Astrocyte of the cerebellum (primary cell): ENCODE results near the gene MED8.

Source experiments
- DNase-seq: peaks from one replicate; pipeline ENCODE4 v3.0.0-alpha.2; 2011; ENCODE audit warnings: low read depth
- H3K4me3 ChIP-seq: 2 replicates; pipeline ENCODE4 v1.5.1; 2011; ENCODE audit warnings: mild to moderate bottlenecking, low read depth, low read length, moderate library complexity
- in situ Hi-C: cut with HindIII; loops from 2 replicates; pipeline ENCODE4 v1.10.0; 2017; ENCODE audit warnings: low sequenced_read_pairs
- TF ChIP-seq, protein P1 (sequence below): IDR thresholded peaks from 2 replicates; pipeline ENCODE4 v1.5.1; 2012; ENCODE audit warnings: low read length, low read depth, moderate library complexity, mild to moderate bottlenecking; ENCODE audit errors: missing control alignments

MED8 gene

DNA sequence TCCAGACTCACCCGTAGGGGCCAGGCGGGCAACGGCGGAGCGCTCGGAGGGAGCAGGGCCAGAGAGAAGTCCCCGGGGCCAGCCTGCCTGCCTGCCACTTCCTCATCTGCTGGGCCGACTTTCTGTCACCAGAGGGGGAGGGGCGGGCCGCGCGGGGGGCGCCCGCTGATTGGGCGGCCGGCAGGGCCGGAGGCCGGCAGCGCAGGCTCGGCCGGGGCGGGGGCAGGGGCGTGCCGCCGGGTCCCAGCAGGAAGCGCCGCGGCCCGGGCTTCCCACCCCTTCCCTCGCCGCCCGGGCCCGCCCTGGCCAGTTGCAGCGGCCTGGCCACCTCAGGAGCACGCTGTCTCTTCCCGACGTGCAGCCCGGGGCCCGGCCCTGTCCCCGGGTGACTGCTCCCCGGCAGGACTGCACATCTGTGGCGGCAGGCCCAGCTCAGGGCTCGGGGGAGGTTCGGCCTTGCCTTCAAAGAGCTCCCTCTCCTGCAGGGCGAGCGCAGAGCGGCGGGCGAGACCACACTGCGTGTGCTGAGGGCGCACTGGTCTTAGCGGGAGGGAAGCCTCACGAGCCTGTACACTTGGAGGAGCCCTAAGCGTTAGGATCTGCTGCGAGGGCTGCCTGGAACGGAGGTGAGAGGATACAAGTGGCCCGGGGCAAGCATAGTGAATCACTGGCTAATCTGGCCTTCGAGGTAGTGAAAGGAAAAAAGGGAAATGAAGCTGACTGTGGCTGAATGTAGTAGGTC lies 21.5 kb downstream of the MED8 start, which contains the start of gene ELOVL1:
TSS of gene ELOVL1 (minus strand) at position 108 of the 742 bp plus-strand sequence. CDS start 2,402 bp downstream, outside the sequence.
- in situ Hi-C loops: no loop called here
- peak within 1 kb of the TSS; percentile 77 for H3K4me3 ChIP-seq
- peak; percentile 47 for DNase-seq
- TF ChIP-seq, protein P1, sequence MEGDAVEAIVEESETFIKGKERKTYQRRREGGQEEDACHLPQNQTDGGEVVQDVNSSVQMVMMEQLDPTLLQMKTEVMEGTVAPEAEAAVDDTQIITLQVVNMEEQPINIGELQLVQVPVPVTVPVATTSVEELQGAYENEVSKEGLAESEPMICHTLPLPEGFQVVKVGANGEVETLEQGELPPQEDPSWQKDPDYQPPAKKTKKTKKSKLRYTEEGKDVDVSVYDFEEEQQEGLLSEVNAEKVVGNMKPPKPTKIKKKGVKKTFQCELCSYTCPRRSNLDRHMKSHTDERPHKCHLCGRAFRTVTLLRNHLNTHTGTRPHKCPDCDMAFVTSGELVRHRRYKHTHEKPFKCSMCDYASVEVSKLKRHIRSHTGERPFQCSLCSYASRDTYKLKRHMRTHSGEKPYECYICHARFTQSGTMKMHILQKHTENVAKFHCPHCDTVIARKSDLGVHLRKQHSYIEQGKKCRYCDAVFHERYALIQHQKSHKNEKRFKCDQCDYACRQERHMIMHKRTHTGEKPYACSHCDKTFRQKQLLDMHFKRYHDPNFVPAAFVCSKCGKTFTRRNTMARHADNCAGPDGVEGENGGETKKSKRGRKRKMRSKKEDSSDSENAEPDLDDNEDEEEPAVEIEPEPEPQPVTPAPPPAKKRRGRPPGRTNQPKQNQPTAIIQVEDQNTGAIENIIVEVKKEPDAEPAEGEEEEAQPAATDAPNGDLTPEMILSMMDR: peak; percentile 24

DNA sequence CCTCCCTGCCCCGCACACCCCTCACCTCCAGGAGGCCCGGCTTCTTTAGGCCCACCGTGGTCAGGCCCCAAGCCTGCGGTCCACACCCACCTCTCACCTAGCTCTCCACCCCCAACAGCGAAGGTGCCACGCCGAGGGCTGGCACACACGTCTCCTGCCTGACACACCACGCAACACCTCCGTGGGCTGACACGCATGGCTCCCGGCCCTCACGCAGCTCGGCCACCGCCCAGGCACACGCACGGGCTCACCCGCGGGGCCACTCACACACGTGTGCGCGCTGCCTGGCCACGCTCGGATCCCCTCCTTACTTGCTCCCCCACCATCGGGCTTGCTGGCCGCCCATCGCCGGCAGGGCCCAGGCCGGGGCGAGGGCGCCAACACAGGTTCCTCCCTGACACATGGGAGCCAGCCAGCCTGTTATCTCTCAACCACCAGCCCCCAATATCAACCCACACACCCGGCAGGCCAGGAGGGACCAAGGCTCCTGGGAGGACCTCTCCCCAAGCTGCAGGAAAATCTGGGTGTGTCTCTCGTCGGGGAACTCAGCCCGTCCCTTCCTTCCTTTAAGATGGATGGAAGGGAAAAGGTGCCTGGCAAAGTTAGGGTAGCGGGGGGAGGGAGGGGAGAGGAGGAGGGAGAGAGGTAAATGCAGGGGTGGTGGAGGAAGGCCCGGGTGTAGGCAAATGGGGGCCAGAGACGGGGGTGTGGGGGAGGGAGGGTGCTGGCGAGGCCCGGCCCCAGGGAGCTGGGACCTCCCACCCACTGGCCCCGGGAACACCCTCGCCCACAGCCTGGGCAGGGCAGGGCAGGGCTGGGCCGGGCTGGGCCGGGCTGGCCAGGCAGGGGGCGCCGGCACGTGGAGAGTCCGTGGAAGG lies 22.3 kb downstream of the MED8 start:
- peak overlapping the region; percentile 77 for H3K4me3 ChIP-seq
- in situ Hi-C loops: no loop called here
- no peak for DNase-seq
- TF ChIP-seq, protein P1: no peak

DNA sequence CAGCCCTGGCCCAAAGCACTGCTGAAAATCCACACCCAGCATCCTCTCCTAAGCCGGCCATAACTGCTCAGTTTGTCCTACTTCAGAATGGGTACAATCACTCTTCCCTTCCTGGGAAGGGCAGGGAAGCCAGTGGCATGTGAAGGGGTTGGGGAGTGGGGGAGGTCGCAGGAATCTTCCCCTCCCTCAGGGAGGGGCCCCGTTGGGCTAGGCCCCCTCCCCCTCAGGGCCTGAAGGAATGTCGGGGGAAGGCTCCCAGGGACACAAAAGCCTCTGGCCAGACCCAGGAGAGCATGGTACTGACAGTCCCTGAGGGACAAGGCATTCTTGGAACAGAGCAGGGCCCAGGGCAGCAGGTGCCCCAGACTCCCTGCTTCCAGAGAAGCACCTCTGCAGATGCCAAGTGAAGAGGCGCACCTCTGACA lies 23.0 kb downstream of the MED8 start:
- TF ChIP-seq, protein P1: no peak
- no peak for DNase-seq
- H3K4me3 ChIP-seq: peak overlapping the region; percentile 77
- in situ Hi-C loops: no loop called here

DNA sequence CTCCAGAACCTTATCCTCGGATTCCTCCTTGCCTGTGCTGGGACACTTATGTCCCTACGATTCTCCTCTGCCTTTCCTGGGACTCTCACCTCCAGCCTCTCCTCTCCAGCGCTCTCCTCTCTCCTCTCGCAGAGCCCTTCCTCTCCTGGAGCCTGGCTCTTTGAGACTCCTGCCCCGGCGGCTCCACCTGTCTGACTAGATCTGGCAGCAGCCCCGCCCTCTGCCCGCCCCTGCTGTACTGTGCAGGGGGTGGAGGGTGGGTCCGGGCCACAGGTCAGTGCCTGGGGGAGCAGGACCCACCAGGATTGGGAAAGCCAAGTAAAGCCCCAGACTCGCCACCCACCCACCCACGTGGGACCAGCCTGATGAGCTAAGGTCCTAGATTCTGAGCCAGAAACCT lies 23.4 kb downstream of the MED8 start:
- TF ChIP-seq, protein P1: no peak
- DNase-seq: no peak
- H3K4me3 ChIP-seq: peak overlapping the region; percentile 77
- in situ Hi-C loops: no loop called here

DNA sequence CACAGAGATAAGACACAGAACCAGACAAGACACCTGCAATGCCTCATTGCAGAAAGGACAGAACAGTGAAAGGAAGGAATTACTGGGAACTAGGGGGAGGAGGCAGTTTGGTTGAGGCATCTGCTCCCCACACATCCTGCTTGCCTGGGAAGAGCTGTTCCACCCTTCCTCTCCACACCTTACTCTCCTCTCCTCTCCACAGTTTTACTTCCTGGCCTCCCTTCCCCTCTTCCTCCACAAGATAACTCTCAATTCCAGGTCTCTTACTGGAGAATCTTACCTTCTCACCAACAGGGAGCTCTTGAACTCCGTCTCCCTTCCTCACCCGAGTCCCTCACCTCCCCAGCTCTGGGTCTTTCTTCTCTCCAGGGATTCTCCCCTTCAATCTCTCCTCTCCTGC lies 23.9 kb downstream of the MED8 start:
- DNase-seq: no peak
- in situ Hi-C loops: no loop called here
- no peak overlapping the region for H3K4me3 ChIP-seq
- TF ChIP-seq, protein P1: no peak

DNA sequence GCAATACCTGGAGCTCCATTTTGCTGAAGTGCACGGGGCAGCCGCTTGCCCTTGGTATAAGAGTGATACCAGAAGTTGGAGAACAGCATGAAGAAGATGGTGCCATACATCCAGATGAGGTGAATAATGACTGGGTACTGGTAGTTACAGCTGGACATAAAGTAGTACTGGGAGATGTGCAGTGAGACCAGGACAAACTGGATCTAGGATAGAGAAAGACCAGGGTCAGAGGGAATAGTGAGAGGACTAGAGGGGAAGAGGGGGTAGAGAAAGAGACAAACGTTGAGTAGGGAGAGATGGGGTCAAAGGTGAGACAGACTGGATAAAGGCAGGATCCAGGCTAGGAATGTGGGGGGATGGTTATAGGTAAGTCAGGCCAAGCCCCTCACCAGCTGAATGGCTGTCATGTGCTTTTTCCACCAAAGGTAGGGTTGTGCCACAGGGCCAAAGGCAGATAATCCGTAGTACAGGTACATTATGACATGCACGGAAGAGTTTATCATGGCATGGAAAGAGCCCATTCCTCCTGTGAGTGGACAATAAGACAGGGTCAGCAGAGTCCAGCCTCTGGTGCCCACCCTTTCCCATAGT lies 25.6 kb downstream of the MED8 start:
- in situ Hi-C loops: no loop called here
- no peak overlapping the region for H3K4me3 ChIP-seq
- DNase-seq: no peak
- TF ChIP-seq, protein P1: no peak
